GM12878 (cell line): Measurements from ENCODE around the gene GMCL2.

ENCODE experiments used
- CTCF ChIP-seq, 3 experiments: IDR thresholded peaks in 2 of 3; conservative IDR thresholded peaks in 1 of 3; 2 replicates each; pipeline ENCODE4 v1.5.1; 2011; ENCODE audit warnings: low read depth in 3 of 3, low read length in 3 of 3, mild to moderate bottlenecking in 3 of 3, control low read depth in 2 of 3, moderate library complexity in 2 of 3, inconsistent platforms in 1 of 3, mixed read lengths in 1 of 3; ENCODE audit not compliant: control insufficient read depth in 2 of 3, insufficient read depth in 1 of 3; ENCODE audit errors: extremely low read depth in 1 of 3
- ELK1 ChIP-seq: IDR thresholded peaks from 2 replicates; pipeline ENCODE4 v1.6.1; 2012; ENCODE audit warnings: low read depth, low read length, improper control_type of control experiment
- JUNB ChIP-seq: IDR thresholded peaks from 2 replicates; pipeline ENCODE4 v1.6.1; 2016; ENCODE audit warnings: antibody characterized with exemption, mild to moderate bottlenecking
- MAX ChIP-seq: IDR thresholded peaks from 2 replicates; pipeline ENCODE4 v1.6.1; 2012; ENCODE audit warnings: low read depth, low read length, improper control_type of control experiment
- RAD21 ChIP-seq: IDR thresholded peaks from 2 replicates; pipeline ENCODE4 v1.6.1; 2011; ENCODE audit warnings: mild to moderate bottlenecking, low read depth, low read length, moderate library complexity; ENCODE audit not compliant: insufficient read depth
- SMAD5 ChIP-seq: IDR thresholded peaks from 2 replicates; pipeline ENCODE4 v1.6.1; 2016; ENCODE audit warnings: antibody characterized with exemption, low read depth
- YY1 ChIP-seq: IDR thresholded peaks from 2 replicates; pipeline ENCODE4 v1.6.1; 2011; ENCODE audit warnings: low read depth, mild to moderate bottlenecking, low read length

GRCh38 chr5:178205749-178206047 lies 18.5 kb upstream of the GMCL2 start:
- TF ChIP-seq MAX (no peak), CTCF (IDR thresholded peaks at IDR 0.05 in 2 of 3, conservative IDR thresholded peaks at IDR 0.05 in 1 of 3; ENCODE audit: control insufficient read depth in 2 of 3, extremely low read depth in 1 of 3, insufficient read depth in 1 of 3, low read depth in 3 of 3, low read length in 3 of 3) (no peak), ELK1 (no peak), SMAD5 (no peak; the same call in 1 of the 2 replicates), JUNB (no peak), RAD21 (no peak), YY1 (no peak)
